Trophoblast cell (in vitro differentiated cells and primary cell): Measurements from ENCODE around the gene TMEM178B.

Experiments
- DNase-seq, 2 donors: peaks; one replicate each; pipeline ENCODE4 v3.0.0-alpha.2; 2016
- H2AFZ ChIP-seq: 2 replicates; pipeline ENCODE4 v1.6.1; 2013; ENCODE audit warnings: low read length, moderate library complexity, mild to moderate bottlenecking; ENCODE audit not compliant: insufficient read depth, poor library complexity
- H2AK5ac ChIP-seq: 2 replicates; pipeline ENCODE4 v1.6.1; 2013; ENCODE audit warnings: mild to moderate bottlenecking, low read length
- H2BK120ac ChIP-seq: 2 replicates; pipeline ENCODE4 v1.6.1; 2013; ENCODE audit warnings: low read length, mild to moderate bottlenecking, moderate library complexity; ENCODE audit not compliant: insufficient read depth, poor library complexity
- H2BK12ac ChIP-seq: 2 replicates; pipeline ENCODE4 v1.6.1; 2013; ENCODE audit warnings: mild to moderate bottlenecking, low read length, moderate library complexity
- H2BK5ac ChIP-seq: 2 replicates; pipeline ENCODE4 v1.6.1; 2013; ENCODE audit warnings: low read length, low read depth, moderate library complexity, mild to moderate bottlenecking; ENCODE audit not compliant: poor library complexity
- H3K14ac ChIP-seq: 2 replicates; pipeline ENCODE4 v1.6.1; 2013; ENCODE audit warnings: mild to moderate bottlenecking, low read length
- H3K18ac ChIP-seq: 2 replicates; pipeline ENCODE4 v1.6.1; 2013; ENCODE audit warnings: mild to moderate bottlenecking, low read length
- H3K23ac ChIP-seq: 2 replicates; pipeline ENCODE4 v1.6.1; 2013; ENCODE audit warnings: low read length
- H3K27ac ChIP-seq: 2 replicates; pipeline ENCODE4 v1.5.1; 2013; ENCODE audit warnings: low read depth, mild to moderate bottlenecking, inconsistent platforms, low read length, moderate library complexity
- H3K27me3 ChIP-seq: 2 replicates; pipeline ENCODE4 v1.6.1; 2013; ENCODE audit warnings: inconsistent platforms, mild to moderate bottlenecking, low read length, moderate library complexity; ENCODE audit not compliant: insufficient read depth
- H3K36me3 ChIP-seq, 2 experiments: 1 replicate in 1 of 2; 2 replicates in 1 of 2; pipeline ENCODE4 v1.6.1; 2013; ENCODE audit warnings: low read length in 2 of 2, mild to moderate bottlenecking in 2 of 2, moderate library complexity in 1 of 2; ENCODE audit not compliant: insufficient read depth in 2 of 2, control insufficient read depth in 1 of 2
- H3K4ac ChIP-seq: 2 replicates; pipeline ENCODE4 v1.6.1; 2013; ENCODE audit warnings: low read depth, mild to moderate bottlenecking, low read length, moderate library complexity
- H3K4me1 ChIP-seq, 2 experiments: 1 replicate in 1 of 2; 2 replicates in 1 of 2; pipeline ENCODE4 v1.6.1; 2013; ENCODE audit warnings: low read length in 2 of 2, mild to moderate bottlenecking in 2 of 2, moderate library complexity in 1 of 2; ENCODE audit not compliant: insufficient read depth in 2 of 2, control insufficient read depth in 1 of 2
- H3K4me2 ChIP-seq: 2 replicates; pipeline ENCODE4 v1.6.1; 2013; ENCODE audit warnings: inconsistent platforms, mild to moderate bottlenecking, low read length, moderate library complexity
- H3K4me3 ChIP-seq: 2 replicates; pipeline ENCODE4 v1.5.1; 2013; ENCODE audit warnings: mild to moderate bottlenecking, low read depth, low read length, inconsistent platforms
- H3K79me1 ChIP-seq: one replicate; pipeline ENCODE4 v1.6.1; 2013; ENCODE audit warnings: low read length
- H3K79me2 ChIP-seq: 2 replicates; pipeline ENCODE4 v1.6.1; 2013; ENCODE audit warnings: low read length, mild to moderate bottlenecking; ENCODE audit not compliant: control insufficient read depth, insufficient read depth, poor library complexity
- H3K9ac ChIP-seq: 2 replicates; pipeline ENCODE4 v1.6.1; 2013; ENCODE audit warnings: mild to moderate bottlenecking, low read length
- H3K9me3 ChIP-seq: 2 replicates; pipeline ENCODE4 v1.6.1; 2013; ENCODE audit warnings: low read depth, mild to moderate bottlenecking, control low read depth, inconsistent platforms, low read length; ENCODE audit not compliant: insufficient read depth
- H4K12ac ChIP-seq: 2 replicates; pipeline ENCODE4 v1.6.1; 2013; ENCODE audit warnings: low read depth, mild to moderate bottlenecking, low read length, moderate library complexity
- H4K8ac ChIP-seq: 2 replicates; pipeline ENCODE4 v1.6.1; 2013; ENCODE audit warnings: low read depth, mild to moderate bottlenecking, low read length, moderate library complexity
- H4K91ac ChIP-seq: one replicate; pipeline ENCODE4 v1.6.1; 2013; ENCODE audit warnings: low read depth, mild to moderate bottlenecking, low read length, moderate library complexity
- WGBS: extraction: QIAGEN DNeasy Blood & Tissue Kit; methylation state at CpG from one replicate; pipeline ENCODE4 v1.1.7; 2013; ENCODE audit warnings: missing lambda C conversion rate; ENCODE audit not compliant: insufficient read length, insufficient coverage; ENCODE audit errors: extremely low coverage; 5-methylcytosine and 5-hydroxymethylcytosine counted together

TMEM178B gene

GRCh38 chr7:141354251-141354650 is 280.4 kb downstream of the TMEM178B start:
- no peak overlapping the region for H3K4me3 ChIP-seq
- no peak overlapping the region for H2BK5ac ChIP-seq
- no peaks in the 10 kb centered on the region for H3K79me1 ChIP-seq
- H3K18ac ChIP-seq, result no peak overlapping the region
- H2BK120ac ChIP-seq, result no peak overlapping the region
- H3K27ac ChIP-seq, result no peak overlapping the region
- no peaks in the 10 kb centered on the region for H3K4me1 ChIP-seq
- no peak for DNase-seq
- no peaks in the 10 kb centered on the region for H3K79me2 ChIP-seq
- no peak overlapping the region for H2BK12ac ChIP-seq
- no peak overlapping the region for H3K4me2 ChIP-seq
- no peaks in the 10 kb centered on the region for H3K27me3 ChIP-seq
- H3K14ac ChIP-seq, result no peak overlapping the region
- H3K4ac ChIP-seq, result no peak overlapping the region
- H3K36me3 ChIP-seq, result no peaks in the 10 kb centered on the region
- WGBS, result no CpG with 5 or more reads among the region's 1 CpG
- no peak overlapping the region for H4K8ac ChIP-seq
- H4K91ac ChIP-seq, result no peak overlapping the region
- H3K9ac ChIP-seq, result no peak overlapping the region
- H4K12ac ChIP-seq, result no peak overlapping the region
- no peak overlapping the region for H2AFZ ChIP-seq
- no peak overlapping the region for H3K23ac ChIP-seq
- H3K9me3 ChIP-seq, result no peaks in the 10 kb centered on the region
- H2AK5ac ChIP-seq, result no peak overlapping the region

GRCh38 chr7:141355032-141355431 is 281.2 kb downstream of the TMEM178B start:
- Histone ChIP-seq H4K91ac (no peak overlapping the region), H4K8ac (no peak overlapping the region), H3K18ac (no peak overlapping the region), H2AK5ac (no peak overlapping the region), H2BK5ac (no peak overlapping the region), H2AFZ (no peak overlapping the region), H3K4ac (no peak overlapping the region), H3K36me3 (no peaks in the 10 kb centered on the region), H3K79me1 (no peaks in the 10 kb centered on the region), H3K23ac (no peak overlapping the region), H3K4me1 (peaks cover 0 to 2% of the 10 kb centered on the region in 2 experiments), H2BK12ac (no peak overlapping the region), H3K79me2 (no peaks in the 10 kb centered on the region), H4K12ac (no peak overlapping the region), H3K4me3 (no peak overlapping the region), H3K14ac (no peak overlapping the region), H3K9ac (no peak overlapping the region), H2BK120ac (no peak overlapping the region), H3K27ac (no peak overlapping the region), H3K27me3 (no peaks in the 10 kb centered on the region), H3K4me2 (no peak overlapping the region), H3K9me3 (no peaks in the 10 kb centered on the region)
- DNase-seq, result no peak
- no CpG with 5 or more reads among the region's 1 CpG for WGBS

- Histone ChIP-seq H3K4ac (no peak overlapping the region), H3K4me3 (no peak overlapping the region), H3K36me3 (no peaks in the 10 kb centered on the region), H4K8ac (no peak overlapping the region), H3K14ac (no peak overlapping the region), H2BK5ac (no peak overlapping the region), H4K91ac (no peak overlapping the region), H3K23ac (no peak overlapping the region), H2AK5ac (no peak overlapping the region), H3K9me3 (no peaks in the 10 kb centered on the region), H2AFZ (no peak overlapping the region), H3K27ac (no peak overlapping the region), H3K4me1 (peaks cover 5 to 8% of the 10 kb centered on the region in 2 experiments), H3K79me1 (peaks cover 2% of the 10 kb centered on the region), H3K9ac (no peak overlapping the region), H3K27me3 (no peaks in the 10 kb centered on the region), H3K4me2 (no peak overlapping the region), H3K18ac (no peak overlapping the region), H2BK12ac (no peak overlapping the region), H2BK120ac (no peak overlapping the region), H4K12ac (no peak overlapping the region), H3K79me2 (no peaks in the 10 kb centered on the region)
- DNase-seq, result no peak
- WGBS, result no CpG with 5 or more reads among the region's 3 CpGs
These were observed 282.3 kb downstream of the TMEM178B start for GRCh38 chr7:141356161-141356560.

GRCh38 chr7:141358386-141358785 is 284.5 kb downstream of the TMEM178B start:
- H3K9ac ChIP-seq, result no peak overlapping the region
- no peak overlapping the region for H3K4me3 ChIP-seq
- no peak overlapping the region for H2BK12ac ChIP-seq
- H4K91ac ChIP-seq, result no peak overlapping the region
- no peaks in the 10 kb centered on the region for H3K36me3 ChIP-seq
- H4K8ac ChIP-seq, result no peak overlapping the region
- H3K14ac ChIP-seq, result no peak overlapping the region
- no peak overlapping the region for H4K12ac ChIP-seq
- H3K4me1 ChIP-seq, result peaks cover 16 to 21% of the 10 kb centered on the region in 2 experiments
- H2BK5ac ChIP-seq, result no peak overlapping the region
- H3K79me2 ChIP-seq, result no peaks in the 10 kb centered on the region
- no peak overlapping the region for H3K23ac ChIP-seq
- no peak overlapping the region for H2AFZ ChIP-seq
- no peak overlapping the region for H3K4me2 ChIP-seq
- no peak overlapping the region for H2BK120ac ChIP-seq
- no peak overlapping the region for H3K27ac ChIP-seq
- peaks cover 9% of the 10 kb centered on the region for H3K79me1 ChIP-seq
- no peak overlapping the region for H2AK5ac ChIP-seq
- no peaks in the 10 kb centered on the region for H3K9me3 ChIP-seq
- no peak for DNase-seq
- no peak overlapping the region for H3K4ac ChIP-seq
- no peaks in the 10 kb centered on the region for H3K27me3 ChIP-seq
- no CpG with 5 or more reads among the region's 1 CpG for WGBS
- no peak overlapping the region for H3K18ac ChIP-seq
